Erythroblast (primary cell): ENCODE data around the gene SCRN2.
A peak's percentile ranks its signal among the peaks of the same experiment; 100 is the strongest.

Experiments used
- DNase-seq, 2 experiments: peaks; one replicate each; lab custom pipeline; 2025; lab: John Stamatoyannopoulos, UW
- GATA1 ChIP-seq: IDR thresholded peaks from 2 replicates; pipeline ENCODE4 v1.6.1; 2011; ENCODE audit warnings: low read depth, mild to moderate bottlenecking, control low read depth, low read length, moderate library complexity
- POLR2A ChIP-seq: IDR thresholded peaks from 2 replicates; pipeline ENCODE4 v1.6.1; 2011; ENCODE audit warnings: mild to moderate bottlenecking, low read length

SCRN2 gene

DNA sequence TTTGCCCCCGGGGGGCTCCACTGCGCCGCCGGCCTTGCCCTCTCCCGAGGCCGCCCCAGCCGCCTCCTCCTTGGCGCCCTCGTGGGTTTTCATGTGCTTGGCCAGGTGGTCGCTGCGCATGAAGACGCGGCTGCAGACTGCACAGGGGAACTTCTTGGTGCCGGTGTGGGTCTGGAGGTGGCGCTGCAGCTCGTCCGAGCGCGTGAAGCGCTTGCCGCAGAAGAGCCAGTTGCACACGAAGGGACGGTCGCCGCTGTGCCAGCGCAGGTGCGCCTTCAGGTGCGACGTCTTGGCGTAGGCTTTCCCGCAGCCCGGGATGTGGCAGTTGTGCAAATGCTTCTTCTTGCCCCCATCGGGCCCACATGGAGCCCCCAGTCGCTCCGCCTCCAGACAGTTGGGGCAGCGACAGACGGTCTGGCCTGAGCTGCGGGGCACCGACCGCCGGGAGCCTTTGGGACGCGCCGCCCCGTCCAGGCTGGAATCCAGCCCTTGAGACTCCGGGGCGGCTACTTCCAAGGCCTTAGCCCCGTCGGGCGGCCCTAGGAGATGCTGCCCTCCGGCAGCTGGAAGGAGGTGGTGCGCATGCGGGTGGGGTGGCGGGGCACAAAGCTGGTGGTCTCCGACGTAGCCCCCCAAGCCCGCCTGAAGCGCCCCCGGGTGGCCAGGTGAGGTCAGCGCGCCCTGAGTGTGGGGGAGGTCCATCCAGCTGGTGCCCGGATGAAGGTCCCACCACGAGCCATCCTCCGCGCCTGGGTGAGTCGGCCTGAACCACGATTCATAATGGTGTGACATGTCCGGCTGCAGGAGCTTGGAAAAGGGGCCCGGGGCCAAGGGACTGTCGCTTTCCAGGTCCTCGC, 6.5 kb upstream of the SCRN2 start:
- TF ChIP-seq GATA1 (no peak), POLR2A (no peak)
- peak; percentile 28 to 37 for DNase-seq

DNA sequence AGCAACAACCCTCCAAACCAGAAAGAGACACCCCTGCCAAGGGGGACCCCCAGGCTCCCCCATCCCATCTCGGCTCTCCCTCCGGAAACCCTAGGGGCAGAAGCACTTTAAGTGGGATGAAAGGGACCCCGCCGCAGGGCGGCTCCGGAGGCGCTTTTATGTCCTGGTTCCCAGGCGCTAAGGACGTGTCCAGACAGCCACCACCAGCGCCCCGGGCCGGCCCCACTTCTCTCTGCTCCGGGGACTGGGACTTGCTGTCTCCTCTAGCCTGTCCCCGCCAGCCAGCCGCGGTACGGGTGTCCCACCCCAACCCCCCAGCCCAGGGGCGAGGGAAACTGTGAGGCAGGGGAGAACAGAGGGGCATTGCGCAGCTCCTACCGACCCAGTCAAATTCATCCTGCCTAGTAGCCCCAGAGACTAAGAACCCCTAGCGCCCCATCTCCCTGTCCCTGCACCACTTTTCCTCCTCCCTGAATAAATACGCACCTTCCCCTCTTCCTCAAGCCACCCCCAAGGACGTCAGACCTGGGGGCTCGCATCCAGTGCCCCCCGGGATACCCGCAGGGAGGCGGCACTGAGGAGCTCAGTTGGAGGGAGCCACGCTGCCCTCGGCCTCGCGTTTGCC, 5.8 kb upstream of the SCRN2 start:
- TF ChIP-seq POLR2A (no peak), GATA1 (no peak)
- DNase-seq, result no peak

DNA sequence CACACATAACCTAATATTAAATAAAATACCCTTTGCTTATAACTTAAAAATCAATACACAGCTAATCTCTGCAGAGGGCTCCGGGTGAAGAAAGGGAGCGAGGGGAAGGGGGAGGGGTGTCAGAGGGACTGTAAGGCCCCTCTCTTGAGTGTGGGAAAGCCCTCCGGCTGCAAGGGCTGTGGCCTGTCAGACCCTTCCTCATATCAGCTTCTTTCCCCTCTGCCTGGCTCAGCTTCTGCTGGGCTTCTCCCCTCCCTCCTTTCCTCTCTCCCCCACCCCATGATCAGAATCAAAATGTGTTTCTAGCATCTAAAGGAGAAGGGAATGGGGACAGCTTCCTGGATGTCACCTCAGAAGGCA, 4.6 kb upstream of the SCRN2 start:
- TF ChIP-seq GATA1, result no peak
- no peak for TF ChIP-seq POLR2A
- DNase-seq, result no peak

DNA sequence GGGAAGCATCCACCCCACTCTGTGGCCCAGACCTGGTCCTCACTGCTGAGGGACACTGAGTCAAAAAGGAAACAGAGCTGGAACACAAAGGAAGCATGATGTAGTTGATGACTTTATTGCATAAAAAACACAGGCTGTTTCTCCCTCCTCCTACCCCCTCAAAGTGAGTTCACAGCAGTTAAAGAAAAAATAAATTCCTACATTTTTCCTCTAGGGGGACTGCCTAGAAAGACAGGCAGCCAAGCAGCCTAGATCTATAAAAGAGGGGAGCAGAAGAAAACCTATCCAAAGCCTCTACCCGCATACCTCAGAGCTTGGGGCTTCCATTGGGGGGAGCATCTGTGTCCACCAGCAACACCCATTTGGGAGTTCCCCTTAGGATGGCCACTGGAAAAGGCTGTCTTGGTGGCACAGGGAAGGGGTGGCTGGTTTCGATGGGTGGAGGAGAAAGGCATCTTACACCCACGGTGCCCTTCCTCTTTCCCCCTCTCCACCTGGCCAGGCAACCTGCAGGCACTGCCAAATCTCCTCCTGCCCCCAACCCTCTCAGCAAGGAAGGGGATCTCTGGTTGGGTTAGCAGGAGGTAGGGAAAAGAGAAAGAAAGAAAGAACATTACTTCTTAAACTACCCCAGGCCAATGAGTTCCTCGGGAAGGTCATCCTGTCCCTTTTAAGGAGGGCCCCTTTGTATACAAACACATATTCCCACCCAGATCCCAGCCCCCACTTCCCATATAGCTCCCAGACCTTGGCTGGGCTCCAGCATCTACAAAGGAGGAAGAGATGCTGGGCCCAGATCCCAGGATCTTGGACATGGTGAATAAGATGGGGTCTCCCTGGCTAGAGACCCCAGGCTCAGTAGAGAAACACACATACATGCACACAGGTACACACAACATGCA, 4.0 kb upstream of the SCRN2 start:
- TF ChIP-seq GATA1 (no peak), POLR2A (no peak)
- no peak for DNase-seq

DNA sequence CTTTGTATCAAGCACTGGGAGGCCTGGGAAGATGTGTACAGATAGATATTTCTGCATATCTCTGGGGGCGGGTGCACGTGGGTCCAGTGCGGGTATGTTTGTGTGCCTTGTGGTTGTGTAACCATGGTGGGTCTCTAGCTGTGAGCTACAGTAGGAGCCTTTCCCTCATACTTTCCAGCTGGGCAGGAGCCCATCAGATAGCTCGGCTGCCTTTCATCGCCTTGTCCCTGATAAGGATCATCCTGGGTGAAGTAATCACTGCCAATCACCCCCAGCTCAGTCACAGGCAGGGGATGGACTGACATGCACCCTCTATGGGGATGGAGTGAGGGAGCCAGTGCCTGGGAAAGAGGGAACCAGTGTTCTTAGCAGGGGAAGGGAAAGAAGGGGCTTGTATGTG, 3.2 kb upstream of the SCRN2 start:
- no peak for TF ChIP-seq POLR2A
- no peak for TF ChIP-seq GATA1
- DNase-seq, result peak in 1 of 2 experiments; percentile 33

DNA sequence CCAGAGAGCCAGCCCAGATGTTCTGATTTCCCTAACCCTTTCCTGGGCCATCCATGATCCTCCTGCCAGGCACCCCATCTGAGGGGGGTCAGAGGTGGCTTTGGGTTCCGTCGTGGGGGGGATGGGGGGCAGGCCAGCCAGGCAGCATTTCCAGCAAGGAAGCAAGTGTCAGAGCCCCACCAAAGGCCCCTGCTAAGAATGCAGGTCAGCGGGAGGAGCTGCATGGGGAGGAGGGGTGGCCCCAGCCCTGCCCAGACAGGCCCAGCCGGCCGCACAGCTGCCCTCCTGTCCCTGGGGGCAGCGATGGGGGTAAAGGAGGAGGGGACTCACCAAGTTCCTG, 2.3 kb upstream of the SCRN2 start:
- DNase-seq, result no peak

DNA sequence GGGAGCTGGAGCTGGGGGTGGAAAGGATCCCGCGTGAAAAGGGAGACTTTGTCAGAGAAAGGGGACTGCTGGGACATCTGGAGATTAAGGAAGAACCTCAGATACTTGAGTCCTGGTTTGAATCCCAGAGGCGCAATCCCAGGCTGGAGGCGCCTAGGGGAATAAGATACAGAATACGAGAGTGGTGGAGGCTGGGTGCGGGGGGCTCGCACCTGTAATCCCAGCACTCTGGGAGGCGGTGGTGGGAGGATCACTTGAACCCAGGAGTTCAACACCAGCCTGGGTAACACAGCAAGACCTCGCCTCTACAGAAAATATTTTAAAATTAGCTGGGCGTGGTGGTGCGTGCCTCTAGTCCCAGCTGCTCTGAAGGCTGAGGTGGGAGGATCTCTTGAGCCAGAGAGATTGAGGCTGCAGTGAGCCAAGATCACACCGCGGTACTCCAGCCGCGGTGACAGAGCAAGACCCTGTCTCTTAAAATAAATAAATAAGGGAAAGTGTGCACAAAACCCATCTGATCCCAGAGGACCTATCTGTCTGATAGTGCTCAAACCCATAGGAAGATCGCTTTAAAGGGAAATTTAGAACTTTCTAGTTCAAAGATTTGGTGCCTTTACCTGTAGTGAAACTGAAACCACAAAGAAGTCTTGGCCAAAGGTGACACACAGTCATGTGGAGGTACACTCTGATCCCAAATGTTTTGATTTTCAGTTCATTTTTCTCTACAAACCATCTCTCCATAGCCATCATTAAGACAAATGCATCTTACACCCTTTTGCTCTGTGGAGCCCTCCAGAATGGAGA, 617 bp upstream of the SCRN2 start:
- TF ChIP-seq POLR2A, result no peak
- TF ChIP-seq GATA1, result no peak
- DNase-seq, result no peak

More for the DNA sequence above, 2.3 kb upstream of the SCRN2 start:
- TF ChIP-seq POLR2A, result no peak
- no peak for TF ChIP-seq GATA1

DNA sequence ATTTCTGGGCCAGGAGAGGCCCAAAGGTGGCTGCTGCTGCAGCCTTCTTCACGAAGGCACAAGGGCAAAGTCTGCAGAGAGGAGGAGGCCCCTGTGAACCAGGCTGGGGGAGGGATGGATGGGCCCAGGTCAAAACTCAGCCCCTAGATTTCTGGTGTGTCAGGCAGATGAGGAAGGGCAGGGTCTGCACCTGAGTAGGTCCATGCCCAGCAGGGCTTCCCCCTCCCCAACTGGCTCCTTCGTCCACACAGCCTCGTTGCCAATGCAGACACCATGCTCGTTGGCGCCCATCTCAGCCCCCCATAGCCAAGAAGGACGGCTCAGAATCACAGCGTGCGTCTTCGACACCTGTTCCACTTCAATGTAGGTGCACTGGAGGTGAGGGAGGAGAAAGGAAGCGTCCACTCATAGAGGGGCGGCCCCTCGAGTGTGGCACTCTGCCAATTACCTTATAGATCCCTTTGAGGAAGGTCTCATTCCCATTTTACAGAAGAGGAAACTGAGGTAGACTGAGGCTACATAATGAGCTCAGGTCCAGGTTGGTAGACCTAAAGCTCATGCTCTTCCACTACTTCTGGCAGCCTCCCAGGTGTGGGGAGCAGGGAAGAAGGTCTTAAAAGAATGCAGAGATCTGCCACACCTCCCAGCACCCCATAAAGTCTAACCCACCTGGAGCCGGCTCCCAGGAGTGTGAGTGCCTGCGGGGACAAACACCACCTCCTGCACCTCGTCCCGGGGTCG, 902 bp downstream of the SCRN2 start:
- TF ChIP-seq POLR2A (no peak), GATA1 (no peak)
- no peak for DNase-seq

DNA sequence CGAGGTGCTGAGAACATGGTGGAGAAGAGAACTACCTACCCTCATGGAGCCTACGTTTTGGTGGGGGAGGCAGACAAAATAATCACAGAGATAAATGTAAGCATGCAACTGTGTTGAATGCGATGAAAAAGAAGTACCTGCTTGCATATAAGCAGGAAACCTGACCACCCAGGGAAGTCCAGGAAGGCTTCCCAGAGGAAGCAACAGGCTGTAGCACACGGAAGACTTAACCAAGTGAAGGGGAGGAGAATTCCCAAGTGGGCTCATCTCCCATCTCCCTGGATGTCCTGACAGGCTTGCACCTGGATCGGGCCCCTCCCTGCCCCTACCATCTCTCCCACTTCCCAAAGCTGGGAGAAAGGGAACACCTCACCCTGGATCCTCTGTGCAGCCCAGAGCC, 2.0 kb downstream of the SCRN2 start:
- TF ChIP-seq POLR2A (no peak), GATA1 (no peak)
- no peak for DNase-seq

DNA sequence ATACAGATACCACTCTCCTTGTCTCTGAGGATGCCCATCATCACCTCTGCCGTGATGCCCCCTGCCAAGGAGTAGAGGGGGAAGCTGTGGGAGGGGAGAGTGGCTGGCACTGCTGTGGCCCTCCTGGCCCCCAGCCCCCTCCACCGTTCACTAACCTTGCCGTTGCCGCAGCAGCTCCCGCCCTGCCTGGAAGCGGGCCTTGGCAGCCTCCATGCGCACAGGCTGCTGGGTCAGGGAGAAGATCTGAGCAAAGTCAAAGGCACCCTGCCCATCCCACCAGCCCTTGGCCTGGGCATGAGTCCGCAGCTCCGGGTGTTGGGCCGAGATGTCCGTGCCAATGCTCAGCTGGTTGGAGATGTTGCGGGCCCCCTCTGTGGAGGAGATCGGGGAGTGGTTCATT, 2.4 kb downstream of the SCRN2 start:
- TF ChIP-seq POLR2A (no peak), GATA1 (no peak)
- no peak for DNase-seq

DNA sequence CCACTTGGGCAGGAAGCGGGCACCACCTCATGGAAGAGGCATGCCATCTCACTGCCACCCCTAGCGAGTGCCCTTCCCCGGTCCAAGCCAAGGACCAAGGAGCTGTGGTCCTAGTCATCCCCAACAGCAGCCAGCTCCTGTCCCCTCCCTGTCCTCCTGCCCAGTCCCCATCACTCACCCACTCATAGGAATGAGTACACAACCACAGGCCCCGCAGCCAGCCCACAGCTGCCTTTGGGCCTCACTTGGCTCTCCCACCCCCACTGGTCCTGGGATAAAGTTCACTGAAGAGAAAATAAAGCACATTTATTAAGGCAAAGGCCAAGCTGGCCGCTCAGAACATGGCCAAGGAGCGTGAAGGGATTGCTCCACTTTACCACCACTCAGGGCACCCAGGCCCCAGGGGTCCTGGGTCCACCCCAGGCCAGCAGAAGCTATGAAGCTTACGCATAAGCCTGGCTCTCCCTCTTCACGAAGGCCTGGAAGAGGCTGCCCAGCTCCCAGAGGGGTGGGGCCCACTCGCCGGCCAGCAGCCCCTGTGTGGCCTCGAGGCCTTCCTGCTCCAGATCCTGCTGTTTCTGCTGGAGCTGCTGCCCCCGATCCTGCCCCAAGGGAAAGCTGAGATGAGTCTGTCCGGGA, 3.6 kb downstream of the SCRN2 start:
- DNase-seq, result no peak
- TF ChIP-seq POLR2A (no peak), GATA1 (no peak)

DNA sequence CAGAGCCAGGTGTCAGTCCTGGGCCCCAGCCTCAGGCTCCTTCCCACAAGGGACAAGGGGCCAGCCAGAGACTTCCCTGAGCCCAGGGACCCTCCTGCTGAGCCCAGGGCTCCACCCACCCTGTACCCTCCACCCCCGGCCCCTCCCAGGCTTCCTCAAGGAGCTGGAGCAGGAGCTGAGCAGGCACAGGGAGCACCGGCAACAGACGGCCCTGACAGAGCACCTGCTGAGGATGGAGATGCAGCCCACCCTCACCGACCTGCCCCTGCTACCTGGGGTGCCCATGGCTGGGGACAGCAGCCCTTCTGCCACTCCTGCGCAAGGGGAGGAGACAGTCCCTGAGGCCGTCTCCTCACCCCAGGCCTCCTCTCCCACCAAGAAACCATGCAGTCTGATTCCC, 4.5 kb downstream of the SCRN2 start:
- no peak for TF ChIP-seq POLR2A
- TF ChIP-seq GATA1, result no peak
- DNase-seq, result no peak
